WERI-Rb-1 (cell line): Measurements from ENCODE around the gene CCDC33.

Experiments used
- DNase-seq: peaks from one replicate; pipeline ENCODE4 v3.0.0-alpha.2; 2020
- H3K27ac ChIP-seq: fragments of 250-450 bp; sonication (Bioruptor Pico); 2 replicates; pipeline ENCODE4 v1.5.1; 2020; ENCODE audit warnings: mild to moderate bottlenecking, moderate library complexity
- H3K27me3 ChIP-seq: fragments of 250-450 bp; sonication (Bioruptor Pico); 2 replicates; pipeline ENCODE4 v1.5.1; 2021; ENCODE audit warnings: mild to moderate bottlenecking, low read depth, moderate library complexity; ENCODE audit not compliant: insufficient read depth, severe bottlenecking
- H3K36me3 ChIP-seq: fragments of 250-450 bp; sonication (Bioruptor Pico); 2 replicates; pipeline ENCODE4 v1.5.1; 2020; ENCODE audit warnings: mild to moderate bottlenecking, moderate library complexity
- H3K4me3 ChIP-seq: 2 replicates; pipeline ENCODE4 v1.5.1; 2011; ENCODE audit warnings: low read depth, mild to moderate bottlenecking, control low read depth, low read length
- H3K9me3 ChIP-seq: fragments of 250-450 bp; sonication (Bioruptor Pico); 2 replicates; pipeline ENCODE4 v1.5.1; 2021; ENCODE audit warnings: mild to moderate bottlenecking, moderate library complexity; ENCODE audit not compliant: severe bottlenecking
- CTCF ChIP-seq: IDR thresholded peaks from 2 replicates; pipeline ENCODE4 v1.5.1; 2011; ENCODE audit warnings: low read depth, mild to moderate bottlenecking, control low read depth, inconsistent platforms, low read length

Gene CCDC33

GRCh38 chr15:74290645-74291044 is 54.5 kb downstream of the CCDC33 start:
- no peaks in the 10 kb centered on the region for H3K27me3 ChIP-seq
- H3K27ac ChIP-seq = peak overlapping the region; percentile 98
- no peak overlapping the region for H3K4me3 ChIP-seq
- H3K9me3 ChIP-seq = no peaks in the 10 kb centered on the region
- no peaks in the 10 kb centered on the region for H3K36me3 ChIP-seq
- TF ChIP-seq CTCF = no peak
- no peak for DNase-seq

GRCh38 chr15:74291101-74292071 is 55.3 kb downstream of the CCDC33 start:
- H3K9me3 ChIP-seq = no peaks in the 10 kb centered on the region
- peak overlapping the region; percentile 31 for H3K4me3 ChIP-seq
- no peaks in the 10 kb centered on the region for H3K27me3 ChIP-seq
- H3K27ac ChIP-seq = peak overlapping the region; percentile 98
- no peaks in the 10 kb centered on the region for H3K36me3 ChIP-seq
- no peak for TF ChIP-seq CTCF
- peak; percentile 95 for DNase-seq

- Histone ChIP-seq H3K36me3 (no peaks in the 10 kb centered on the region), H3K9me3 (no peaks in the 10 kb centered on the region), H3K27me3 (no peaks in the 10 kb centered on the region), H3K27ac (peak overlapping the region; percentile 98), H3K4me3 (no peak overlapping the region)
- no peak for DNase-seq
- no peak for TF ChIP-seq CTCF
Observed at GRCh38 chr15:74293021-74293810, 57.1 kb downstream of the CCDC33 start.

- no peak overlapping the region for H3K4me3 ChIP-seq
- no peaks in the 10 kb centered on the region for H3K36me3 ChIP-seq
- no peaks in the 10 kb centered on the region for H3K9me3 ChIP-seq
- no peak for DNase-seq
- no peak overlapping the region for H3K27ac ChIP-seq
- no peak for TF ChIP-seq CTCF
- H3K27me3 ChIP-seq = no peaks in the 10 kb centered on the region
Observed at GRCh38 chr15:74294010-74294409, 57.9 kb downstream of the CCDC33 start.

GRCh38 chr15:74295800-74296199 is 59.7 kb downstream of the CCDC33 start:
- H3K27me3 ChIP-seq = no peaks in the 10 kb centered on the region
- peak; percentile 83 for TF ChIP-seq CTCF
- no peaks in the 10 kb centered on the region; the same call in 1 of the 2 replicates for H3K36me3 ChIP-seq

More at GRCh38 chr15:74295800-74296199, 59.7 kb downstream of the CCDC33 start:
- H3K9me3 ChIP-seq = no peaks in the 10 kb centered on the region
- no peak overlapping the region for H3K4me3 ChIP-seq
- DNase-seq = peak; percentile 61
- no peak overlapping the region for H3K27ac ChIP-seq
